Measurements from ENCODE around the gene GOT1.

DNA sequence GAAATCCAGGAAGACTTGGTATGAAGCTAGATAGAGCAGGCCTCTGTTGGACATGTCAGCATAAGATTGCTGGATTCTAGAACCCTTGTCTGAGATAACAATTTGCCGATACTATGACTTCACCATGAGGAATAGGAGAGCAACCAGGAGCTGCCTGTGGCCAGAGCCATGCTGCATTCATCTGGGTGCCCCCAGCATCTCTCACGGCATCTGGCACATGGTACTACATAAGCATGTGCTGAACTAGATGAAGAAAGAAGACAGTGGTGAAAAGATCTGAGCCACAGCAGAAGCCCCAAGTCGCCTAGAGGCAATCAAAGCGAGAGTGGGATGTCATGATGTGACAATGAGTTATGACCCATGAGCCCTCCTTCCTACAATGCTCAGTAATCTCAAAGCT, 19.5 kb downstream of the GOT1 start:
- TF ChIP-seq, protein P1, sequence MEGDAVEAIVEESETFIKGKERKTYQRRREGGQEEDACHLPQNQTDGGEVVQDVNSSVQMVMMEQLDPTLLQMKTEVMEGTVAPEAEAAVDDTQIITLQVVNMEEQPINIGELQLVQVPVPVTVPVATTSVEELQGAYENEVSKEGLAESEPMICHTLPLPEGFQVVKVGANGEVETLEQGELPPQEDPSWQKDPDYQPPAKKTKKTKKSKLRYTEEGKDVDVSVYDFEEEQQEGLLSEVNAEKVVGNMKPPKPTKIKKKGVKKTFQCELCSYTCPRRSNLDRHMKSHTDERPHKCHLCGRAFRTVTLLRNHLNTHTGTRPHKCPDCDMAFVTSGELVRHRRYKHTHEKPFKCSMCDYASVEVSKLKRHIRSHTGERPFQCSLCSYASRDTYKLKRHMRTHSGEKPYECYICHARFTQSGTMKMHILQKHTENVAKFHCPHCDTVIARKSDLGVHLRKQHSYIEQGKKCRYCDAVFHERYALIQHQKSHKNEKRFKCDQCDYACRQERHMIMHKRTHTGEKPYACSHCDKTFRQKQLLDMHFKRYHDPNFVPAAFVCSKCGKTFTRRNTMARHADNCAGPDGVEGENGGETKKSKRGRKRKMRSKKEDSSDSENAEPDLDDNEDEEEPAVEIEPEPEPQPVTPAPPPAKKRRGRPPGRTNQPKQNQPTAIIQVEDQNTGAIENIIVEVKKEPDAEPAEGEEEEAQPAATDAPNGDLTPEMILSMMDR (IDR thresholded peaks at IDR 0.05; ENCODE audit: low read depth, low read length): no peak
- TF ChIP-seq MYC (IDR thresholded peaks at IDR 0.05; ENCODE audit: low read depth, low read length): no peak
- no peak for TF ChIP-seq POLR2A (IDR thresholded peaks at IDR 0.05; ENCODE audit: extremely low read depth, insufficient read length)
- TF ChIP-seq MAX (IDR thresholded peaks at IDR 0.05; ENCODE audit: low read depth, low read length): no peak
